ENCODE results near the gene PROSER2. TPM values are rescaled to one million over a fixed set of nuclear protein-coding genes. Genes with fewer than 3 reads are reported as not detected.

The PROSER2 gene
- total RNA-seq, 1 donor from 2014 or later, result 5.7 TPM

DNA sequence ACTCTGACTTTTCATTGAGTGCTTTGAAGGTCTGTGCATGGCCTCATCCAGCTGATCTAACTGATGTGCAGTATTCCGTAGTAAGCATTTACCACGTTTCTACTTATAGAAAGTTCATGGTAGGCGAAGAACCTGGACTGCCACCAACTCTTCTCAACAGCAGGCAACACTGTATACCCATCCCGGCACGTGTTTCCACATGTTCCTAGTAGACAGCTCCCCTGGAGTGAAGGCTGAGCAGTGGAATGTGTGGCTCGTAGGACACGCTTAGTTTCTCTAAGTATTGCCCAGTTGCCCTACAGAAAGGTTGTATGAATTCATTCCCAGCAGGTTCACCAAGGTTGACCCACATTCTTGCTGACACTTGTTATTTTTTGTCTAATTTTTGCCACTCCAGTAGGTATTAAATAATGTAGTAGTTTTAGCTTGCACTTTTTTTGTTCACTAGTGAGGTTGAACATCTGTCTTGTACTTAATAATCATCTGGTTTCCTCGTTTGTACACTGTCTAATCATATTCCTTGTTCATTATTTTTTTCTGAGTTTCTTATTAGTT lies 15.2 kb downstream of the PROSER2 start:
- Mint-ChIP-seq H3K27ac (ENCODE audit: unreplicated experiment) (no peak overlapping the region), H3K4me1 (ENCODE audit: unreplicated experiment) (no peaks in the 10 kb centered on the region), H3K9me3 (ENCODE audit: unreplicated experiment) (no peaks in the 10 kb centered on the region), H3K36me3 (ENCODE audit: low read depth, unreplicated experiment) (no peaks in the 10 kb centered on the region), H3K27me3 (ENCODE audit: unreplicated experiment) (peaks cover 1% of the 10 kb centered on the region), H3K4me3 (ENCODE audit: unreplicated experiment) (no peak overlapping the region)
- DNase-seq (ENCODE audit: low spot score), result no peak
- TF ChIP-seq, protein P1, sequence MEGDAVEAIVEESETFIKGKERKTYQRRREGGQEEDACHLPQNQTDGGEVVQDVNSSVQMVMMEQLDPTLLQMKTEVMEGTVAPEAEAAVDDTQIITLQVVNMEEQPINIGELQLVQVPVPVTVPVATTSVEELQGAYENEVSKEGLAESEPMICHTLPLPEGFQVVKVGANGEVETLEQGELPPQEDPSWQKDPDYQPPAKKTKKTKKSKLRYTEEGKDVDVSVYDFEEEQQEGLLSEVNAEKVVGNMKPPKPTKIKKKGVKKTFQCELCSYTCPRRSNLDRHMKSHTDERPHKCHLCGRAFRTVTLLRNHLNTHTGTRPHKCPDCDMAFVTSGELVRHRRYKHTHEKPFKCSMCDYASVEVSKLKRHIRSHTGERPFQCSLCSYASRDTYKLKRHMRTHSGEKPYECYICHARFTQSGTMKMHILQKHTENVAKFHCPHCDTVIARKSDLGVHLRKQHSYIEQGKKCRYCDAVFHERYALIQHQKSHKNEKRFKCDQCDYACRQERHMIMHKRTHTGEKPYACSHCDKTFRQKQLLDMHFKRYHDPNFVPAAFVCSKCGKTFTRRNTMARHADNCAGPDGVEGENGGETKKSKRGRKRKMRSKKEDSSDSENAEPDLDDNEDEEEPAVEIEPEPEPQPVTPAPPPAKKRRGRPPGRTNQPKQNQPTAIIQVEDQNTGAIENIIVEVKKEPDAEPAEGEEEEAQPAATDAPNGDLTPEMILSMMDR (IDR thresholded peaks at IDR 0.05; ENCODE audit: unreplicated experiment), result no peak

DNA sequence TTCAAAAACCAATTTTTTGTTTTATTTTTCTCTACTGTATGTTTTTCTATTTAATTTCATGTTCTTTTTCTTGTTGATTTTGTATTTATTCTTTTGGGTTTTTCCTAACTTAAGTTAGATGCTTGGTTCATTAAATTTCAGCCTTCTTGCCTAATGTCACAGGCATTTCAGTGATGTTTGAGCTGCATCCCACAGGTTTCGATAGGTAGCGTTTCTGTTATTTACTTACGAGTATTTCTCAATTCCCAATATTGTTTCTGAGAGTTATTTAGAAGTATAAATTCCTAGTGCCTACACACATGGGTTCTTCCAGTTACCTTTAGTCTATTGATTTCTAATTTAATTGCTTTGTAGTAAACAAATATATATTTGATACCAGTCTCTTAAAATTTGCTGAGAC lies 18.2 kb downstream of the PROSER2 start:
- H3K36me3 Mint-ChIP-seq (ENCODE audit: low read depth, unreplicated experiment), result no peaks in the 10 kb centered on the region
- no peaks in the 10 kb centered on the region for H3K9me3 Mint-ChIP-seq (ENCODE audit: unreplicated experiment)
- H3K27me3 Mint-ChIP-seq (ENCODE audit: unreplicated experiment), result peaks cover 1% of the 10 kb centered on the region
- no peak for DNase-seq (ENCODE audit: low spot score)
- no peak overlapping the region for H3K27ac Mint-ChIP-seq (ENCODE audit: unreplicated experiment)
- H3K4me3 Mint-ChIP-seq (ENCODE audit: unreplicated experiment), result no peak overlapping the region
- H3K4me1 Mint-ChIP-seq (ENCODE audit: unreplicated experiment), result no peaks in the 10 kb centered on the region
- TF ChIP-seq, protein P1 (IDR thresholded peaks at IDR 0.05; ENCODE audit: unreplicated experiment), result no peak

DNA sequence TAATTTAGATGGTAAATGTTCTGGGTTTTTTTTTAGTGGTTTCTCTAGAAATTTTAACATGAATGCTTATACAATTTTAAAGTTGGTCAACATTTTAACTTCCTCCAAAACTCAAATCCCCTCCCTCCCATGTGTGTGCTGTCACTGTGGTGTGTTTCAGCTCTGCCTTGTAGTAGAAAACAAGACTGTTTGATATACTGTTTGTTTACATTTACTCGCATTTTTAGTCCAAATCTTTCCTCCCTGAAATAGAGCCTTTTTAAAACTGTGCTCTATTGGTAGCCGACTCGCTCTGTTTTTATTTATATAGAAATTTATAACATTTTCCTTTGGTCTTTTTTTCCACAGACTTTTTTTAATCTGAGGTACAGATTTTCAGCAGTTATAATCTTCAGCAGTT lies 19.3 kb downstream of the PROSER2 start:
- no peak overlapping the region for H3K4me3 Mint-ChIP-seq (ENCODE audit: unreplicated experiment)
- H3K9me3 Mint-ChIP-seq (ENCODE audit: unreplicated experiment), result no peaks in the 10 kb centered on the region
- TF ChIP-seq, protein P1 (IDR thresholded peaks at IDR 0.05; ENCODE audit: unreplicated experiment), result no peak
- H3K27me3 Mint-ChIP-seq (ENCODE audit: unreplicated experiment), result no peaks in the 10 kb centered on the region
- no peaks in the 10 kb centered on the region for H3K36me3 Mint-ChIP-seq (ENCODE audit: low read depth, unreplicated experiment)
- no peaks in the 10 kb centered on the region for H3K4me1 Mint-ChIP-seq (ENCODE audit: unreplicated experiment)
- H3K27ac Mint-ChIP-seq (ENCODE audit: unreplicated experiment), result no peak overlapping the region
- DNase-seq (ENCODE audit: low spot score), result no peak

DNA sequence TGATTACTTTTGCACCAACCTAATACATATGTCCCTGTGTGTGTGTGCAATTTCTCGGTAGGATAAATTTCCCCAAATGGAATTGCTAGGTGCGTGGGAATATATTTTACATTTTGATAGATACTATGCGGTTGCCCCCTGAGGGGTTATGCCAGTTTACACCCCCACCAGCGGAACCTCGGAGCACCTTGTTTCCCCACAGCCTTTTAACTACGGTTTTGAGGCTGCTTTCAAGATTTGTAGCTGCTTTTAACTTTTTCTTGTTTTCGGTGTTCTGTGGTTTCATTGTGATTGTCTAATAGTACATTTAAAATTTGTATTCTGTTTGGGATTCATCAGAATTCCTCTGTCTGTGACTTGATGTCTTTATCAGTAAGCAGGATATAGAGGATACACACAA lies 22.0 kb downstream of the PROSER2 start:
- H3K4me3 Mint-ChIP-seq (ENCODE audit: unreplicated experiment), result no peak overlapping the region
- DNase-seq (ENCODE audit: low spot score), result no peak
- TF ChIP-seq, protein P1 (IDR thresholded peaks at IDR 0.05; ENCODE audit: unreplicated experiment), result no peak
- H3K27me3 Mint-ChIP-seq (ENCODE audit: unreplicated experiment), result peaks cover 2% of the 10 kb centered on the region
- H3K9me3 Mint-ChIP-seq (ENCODE audit: unreplicated experiment), result no peaks in the 10 kb centered on the region
- H3K36me3 Mint-ChIP-seq (ENCODE audit: low read depth, unreplicated experiment), result no peaks in the 10 kb centered on the region
- no peaks in the 10 kb centered on the region for H3K4me1 Mint-ChIP-seq (ENCODE audit: unreplicated experiment)
- H3K27ac Mint-ChIP-seq (ENCODE audit: unreplicated experiment), result no peak overlapping the region

DNA sequence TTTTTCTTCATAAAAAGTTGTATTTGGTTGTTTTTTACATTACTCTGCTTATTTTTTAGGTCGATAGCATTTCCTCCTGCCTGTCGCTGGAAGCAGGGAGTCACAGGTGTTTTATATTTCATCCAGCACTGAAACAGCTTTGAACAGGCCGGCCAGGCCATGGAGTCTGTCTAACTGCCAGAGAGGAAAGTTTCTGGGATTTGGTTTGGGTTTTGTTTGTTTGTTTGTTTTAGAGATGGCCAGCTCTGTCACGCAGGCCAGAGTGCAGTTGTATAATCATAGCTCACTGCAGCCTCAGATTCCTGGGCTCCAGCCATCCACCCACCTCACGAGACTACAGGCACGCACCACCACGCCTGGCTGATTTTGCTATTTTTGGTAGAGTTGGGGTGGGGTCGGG lies 23.4 kb downstream of the PROSER2 start:
- H3K9me3 Mint-ChIP-seq (ENCODE audit: unreplicated experiment), result no peaks in the 10 kb centered on the region
- no peak overlapping the region for H3K27ac Mint-ChIP-seq (ENCODE audit: unreplicated experiment)

More for the DNA sequence above, 23.4 kb downstream of the PROSER2 start:
- Mint-ChIP-seq H3K27me3 (ENCODE audit: unreplicated experiment) (peaks cover 5% of the 10 kb centered on the region), H3K4me1 (ENCODE audit: unreplicated experiment) (no peaks in the 10 kb centered on the region), H3K36me3 (ENCODE audit: low read depth, unreplicated experiment) (no peaks in the 10 kb centered on the region), H3K4me3 (ENCODE audit: unreplicated experiment) (no peak overlapping the region)
- no peak for DNase-seq (ENCODE audit: low spot score)
- TF ChIP-seq, protein P1 (IDR thresholded peaks at IDR 0.05; ENCODE audit: unreplicated experiment), result no peak

Measured in endothelial cell (in vitro differentiated cells).